SK-N-SH (cell line): ENCODE results near the gene CHCHD3. TPM values are rescaled to one million over a fixed set of nuclear protein-coding genes. Genes with fewer than 3 reads are reported as not detected.

Experiments used
- CTCF ChIA-PET: fragments of 300-600, 350-600 bp; formaldehyde crosslinking; extraction: SDS; loops from one replicate; lab custom pipeline; 2021; lab: Yijun Ruan, JAX
- POLR2A ChIA-PET: fragments of 350-600 bp; sonication (Branson Sonifier 250); formaldehyde crosslinking; extraction: SDS; loops from one replicate; lab custom pipeline; 2020; ENCODE audit warnings: antibody characterized with exemption, inconsistent platforms; lab: Yijun Ruan, JAX
- DNase-seq: peaks from one replicate; pipeline ENCODE4 v3.0.0; 2012
- H2AFZ ChIP-seq: fragments of 200-600 bp; sonication (generic); 2 replicates; pipeline ENCODE4 v1.8.1; 2016; ENCODE audit warnings: antibody characterized with exemption, mild to moderate bottlenecking, low read depth
- H3F3A ChIP-seq: fragments of 200-600 bp; sonication (generic); replicated peaks from 2 replicates; pipeline ENCODE3; 2016; ENCODE audit warnings: antibody characterized with exemption, mild to moderate bottlenecking; ENCODE audit not compliant: insufficient read depth
- H3K27ac ChIP-seq, 2 experiments: fragments of 200-500 bp in 1 of 2; fragments of 200-600 bp in 1 of 2; sonication (Bioruptor generic) in 1 of 2; sonication (generic), shearing (Covaris generic) in 1 of 2; 2 replicates each; pipeline versions ENCODE4 v1.5.1 to v1.6.1; 2014 to 2016; ENCODE audit warnings: low read depth in 2 of 2, inconsistent platforms in 1 of 2, low read length in 1 of 2, mild to moderate bottlenecking in 1 of 2, mixed read lengths in 1 of 2
- H3K27me3 ChIP-seq: fragments of 200-600 bp; sonication (generic), shearing (Covaris generic); 2 replicates; pipeline ENCODE4 v1.6.1; 2016; ENCODE audit warnings: mixed run types; ENCODE audit not compliant: insufficient read depth
- H3K36me3 ChIP-seq, 2 experiments: fragments of 200-500 bp in 1 of 2; fragments of 200-600 bp in 1 of 2; sonication (Bioruptor generic) in 1 of 2; sonication (generic) in 1 of 2; replicated peaks in 1 of 2; 2 replicates each; pipeline versions ENCODE3 to v1.5.1; 2014 to 2016; ENCODE audit warnings: low read length in 1 of 2, mild to moderate bottlenecking in 1 of 2; ENCODE audit not compliant: insufficient read depth in 2 of 2, control insufficient read depth in 1 of 2
- H3K4me1 ChIP-seq, 2 experiments: fragments of 200-500 bp in 1 of 2; fragments of 200-600 bp in 1 of 2; sonication (Bioruptor generic) in 1 of 2; sonication (generic), shearing (Covaris generic) in 1 of 2; 2 replicates each; pipeline versions ENCODE4 v1.5.1 to v1.6.1; 2014 to 2016; ENCODE audit warnings: low read depth in 1 of 2, low read length in 1 of 2, mixed run types in 1 of 2; ENCODE audit not compliant: insufficient read depth in 2 of 2, control insufficient read depth in 1 of 2
- H3K4me2 ChIP-seq: fragments of 200-600 bp; sonication (generic), shearing (Covaris generic); 2 replicates; pipeline ENCODE4 v1.6.1; 2017; ENCODE audit warnings: mixed run types
- H3K4me3 ChIP-seq, 2 experiments: fragments of 200-500 bp in 1 of 2; fragments of 200-600 bp in 1 of 2; sonication (Bioruptor generic) in 1 of 2; sonication (generic), shearing (Covaris generic) in 1 of 2; 2 replicates each; pipeline versions ENCODE4 v1.5.1 to v1.8.1; 2014 to 2016; ENCODE audit warnings: low read depth in 2 of 2, inconsistent platforms in 1 of 2, low read length in 1 of 2, mild to moderate bottlenecking in 1 of 2, mixed read lengths in 1 of 2, moderate library complexity in 1 of 2
- H3K79me2 ChIP-seq: fragments of 200-600 bp; sonication (generic); 2 replicates; pipeline ENCODE4 v1.8.1; 2017; ENCODE audit warnings: mild to moderate bottlenecking; ENCODE audit not compliant: insufficient read depth
- H3K9ac ChIP-seq: fragments of 200-600 bp; sonication (generic); 2 replicates; pipeline ENCODE4 v1.6.1; 2017; ENCODE audit warnings: mixed run types
- H3K9me2 ChIP-seq: fragments of 200-600 bp; sonication (generic); 2 replicates; pipeline ENCODE4 v1.6.1; 2017; ENCODE audit warnings: mixed run types
- H3K9me3 ChIP-seq: fragments of 200-600 bp; sonication (generic); 2 replicates; pipeline ENCODE4 v1.6.1; 2017; ENCODE audit warnings: mixed run types, mild to moderate bottlenecking, moderate library complexity
- H4K20me1 ChIP-seq: fragments of 200-600 bp; sonication (generic); 2 replicates; pipeline ENCODE4 v1.6.1; 2017; ENCODE audit warnings: mild to moderate bottlenecking, mixed run types; ENCODE audit not compliant: insufficient read depth
- CHD2 ChIP-seq: fragments of 150-350 bp; IDR thresholded peaks from 2 replicates; pipeline ENCODE4 v1.6.1; 2018; ENCODE audit warnings: low read length; ENCODE audit not compliant: partially characterized antibody
- ELF1 ChIP-seq: IDR thresholded peaks from 2 replicates; pipeline ENCODE4 v1.4.0; 2012
- EP300 ChIP-seq, 2 experiments: IDR thresholded peaks; 2 replicates each; pipeline versions ENCODE4 v1.4.0 to v1.6.1; 2012; ENCODE audit warnings: borderline replicate concordance in 1 of 2, low read depth in 1 of 2, low read length in 1 of 2
- EZH2phosphoT487 ChIP-seq: fragments of 200-600 bp; sonication (generic); IDR thresholded peaks from 2 replicates; pipeline ENCODE4 v1.6.1; 2017; ENCODE audit warnings: low read depth, mixed run types, mild to moderate bottlenecking, antibody characterized with exemption, moderate library complexity, borderline replicate concordance
- FOSL2 ChIP-seq: IDR thresholded peaks from 2 replicates; pipeline ENCODE4 v1.4.0; 2012; ENCODE audit warnings: low read depth, mild to moderate bottlenecking, moderate library complexity, borderline replicate concordance
- FOXJ3 ChIP-seq: sonication (generic); formaldehyde crosslinking; IDR thresholded peaks from 2 replicates; pipeline ENCODE4 v1.5.1; 2020; ENCODE audit warnings: mild to moderate bottlenecking, missing genetic modification reagents
- FOXM1 ChIP-seq: IDR thresholded peaks from 2 replicates; pipeline ENCODE4 v1.4.0; 2012; ENCODE audit warnings: low read depth, mild to moderate bottlenecking
- GABPA ChIP-seq: IDR thresholded peaks from 2 replicates; pipeline ENCODE4 v1.4.0; 2012; ENCODE audit warnings: low read depth, mild to moderate bottlenecking
- GATA2 ChIP-seq: sonication (generic); formaldehyde crosslinking; IDR thresholded peaks from 2 replicates; pipeline ENCODE4 v1.5.0; 2020; ENCODE audit warnings: mild to moderate bottlenecking, missing genetic modification reagents
- MXI1 ChIP-seq: IDR thresholded peaks from 2 replicates; pipeline ENCODE4 v1.6.1; 2012; ENCODE audit warnings: mild to moderate bottlenecking, low read depth, low read length, improper control_type of control experiment
- RAD21 ChIP-seq: IDR thresholded peaks from 2 replicates; pipeline ENCODE4 v1.6.1; 2012; ENCODE audit warnings: mild to moderate bottlenecking, low read length
- SIN3A ChIP-seq: IDR thresholded peaks from 2 replicates; pipeline ENCODE4 v1.6.1; 2012; ENCODE audit warnings: low read depth, mild to moderate bottlenecking, low read length, moderate library complexity, borderline replicate concordance
- SMC3 ChIP-seq: IDR thresholded peaks from 2 replicates; pipeline ENCODE4 v1.6.1; 2012; ENCODE audit warnings: low read depth, low read length, improper control_type of control experiment
- TCF12 ChIP-seq: IDR thresholded peaks from 2 replicates; pipeline ENCODE4 v1.4.0; 2012
- TEAD4 ChIP-seq: IDR thresholded peaks from 2 replicates; pipeline ENCODE4 v1.4.0; 2012; ENCODE audit warnings: mild to moderate bottlenecking, borderline replicate concordance; ENCODE audit not compliant: insufficient read depth
- YY1 ChIP-seq: IDR thresholded peaks from 2 replicates; pipeline ENCODE4 v1.4.0; 2012; ENCODE audit warnings: low read depth, mild to moderate bottlenecking
- WGBS: methylation state at CpG from one replicate; pipeline ENCODE4 v1.1.6; 2017; ENCODE audit warnings: low lambda C conversion rate; 5-methylcytosine and 5-hydroxymethylcytosine counted together
- polyA plus RNA-seq, 3 experiments: library from polyadenylated mRNA; depleted of rRNA; stranded (reverse); fragments of >200 nt; gene quantifications; 2 replicates each; pipeline ENCODE4 v1.2.3, GENCODE V29; 2012
- TF ChIP-seq, protein P1 (sequence below): IDR thresholded peaks from 2 replicates; pipeline ENCODE4 v1.6.1; 2012; ENCODE audit warnings: mild to moderate bottlenecking, low read depth, low read length, moderate library complexity
- TF ChIP-seq, protein P2 (sequence below): fragments of 150-350 bp; IDR thresholded peaks from 2 replicates; pipeline ENCODE4 v1.6.1; 2016; ENCODE audit warnings: mild to moderate bottlenecking, low read depth, low read length
- TF ChIP-seq, protein P3 (sequence below): fragments of 150-350 bp; IDR thresholded peaks from 2 replicates; pipeline ENCODE4 v1.6.1; 2017; ENCODE audit warnings: antibody characterized with exemption, low read length, low read depth, borderline replicate concordance
- TF ChIP-seq, protein P4 (sequence below): IDR thresholded peaks from 2 replicates; pipeline ENCODE4; 2012

CHCHD3 gene
- polyA plus RNA-seq, 1 of the 3 experiments (the other 2 are of a cell fraction): 97.1 TPM

DNA sequence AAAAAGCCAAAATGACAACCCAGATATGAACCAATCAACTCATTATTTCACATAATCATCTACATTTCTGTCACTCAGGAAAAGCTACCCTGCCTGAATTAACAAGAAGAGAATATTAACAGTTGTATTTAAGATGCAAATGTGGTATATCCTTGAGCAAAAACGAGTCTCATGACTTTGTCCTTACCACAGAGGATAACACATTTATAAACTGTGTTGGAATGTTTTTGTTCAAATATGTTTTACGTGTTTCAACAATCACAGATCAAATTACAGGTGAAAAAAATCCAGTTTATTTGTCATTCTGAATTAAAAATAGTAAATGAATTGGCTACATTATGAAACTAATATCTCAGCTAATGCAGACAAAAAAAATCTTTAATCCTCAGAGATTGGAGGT is 34.6 kb downstream of the CHCHD3 start (continued):
- TF ChIP-seq, protein P1, sequence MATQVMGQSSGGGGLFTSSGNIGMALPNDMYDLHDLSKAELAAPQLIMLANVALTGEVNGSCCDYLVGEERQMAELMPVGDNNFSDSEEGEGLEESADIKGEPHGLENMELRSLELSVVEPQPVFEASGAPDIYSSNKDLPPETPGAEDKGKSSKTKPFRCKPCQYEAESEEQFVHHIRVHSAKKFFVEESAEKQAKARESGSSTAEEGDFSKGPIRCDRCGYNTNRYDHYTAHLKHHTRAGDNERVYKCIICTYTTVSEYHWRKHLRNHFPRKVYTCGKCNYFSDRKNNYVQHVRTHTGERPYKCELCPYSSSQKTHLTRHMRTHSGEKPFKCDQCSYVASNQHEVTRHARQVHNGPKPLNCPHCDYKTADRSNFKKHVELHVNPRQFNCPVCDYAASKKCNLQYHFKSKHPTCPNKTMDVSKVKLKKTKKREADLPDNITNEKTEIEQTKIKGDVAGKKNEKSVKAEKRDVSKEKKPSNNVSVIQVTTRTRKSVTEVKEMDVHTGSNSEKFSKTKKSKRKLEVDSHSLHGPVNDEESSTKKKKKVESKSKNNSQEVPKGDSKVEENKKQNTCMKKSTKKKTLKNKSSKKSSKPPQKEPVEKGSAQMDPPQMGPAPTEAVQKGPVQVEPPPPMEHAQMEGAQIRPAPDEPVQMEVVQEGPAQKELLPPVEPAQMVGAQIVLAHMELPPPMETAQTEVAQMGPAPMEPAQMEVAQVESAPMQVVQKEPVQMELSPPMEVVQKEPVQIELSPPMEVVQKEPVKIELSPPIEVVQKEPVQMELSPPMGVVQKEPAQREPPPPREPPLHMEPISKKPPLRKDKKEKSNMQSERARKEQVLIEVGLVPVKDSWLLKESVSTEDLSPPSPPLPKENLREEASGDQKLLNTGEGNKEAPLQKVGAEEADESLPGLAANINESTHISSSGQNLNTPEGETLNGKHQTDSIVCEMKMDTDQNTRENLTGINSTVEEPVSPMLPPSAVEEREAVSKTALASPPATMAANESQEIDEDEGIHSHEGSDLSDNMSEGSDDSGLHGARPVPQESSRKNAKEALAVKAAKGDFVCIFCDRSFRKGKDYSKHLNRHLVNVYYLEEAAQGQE: no peak

DNA sequence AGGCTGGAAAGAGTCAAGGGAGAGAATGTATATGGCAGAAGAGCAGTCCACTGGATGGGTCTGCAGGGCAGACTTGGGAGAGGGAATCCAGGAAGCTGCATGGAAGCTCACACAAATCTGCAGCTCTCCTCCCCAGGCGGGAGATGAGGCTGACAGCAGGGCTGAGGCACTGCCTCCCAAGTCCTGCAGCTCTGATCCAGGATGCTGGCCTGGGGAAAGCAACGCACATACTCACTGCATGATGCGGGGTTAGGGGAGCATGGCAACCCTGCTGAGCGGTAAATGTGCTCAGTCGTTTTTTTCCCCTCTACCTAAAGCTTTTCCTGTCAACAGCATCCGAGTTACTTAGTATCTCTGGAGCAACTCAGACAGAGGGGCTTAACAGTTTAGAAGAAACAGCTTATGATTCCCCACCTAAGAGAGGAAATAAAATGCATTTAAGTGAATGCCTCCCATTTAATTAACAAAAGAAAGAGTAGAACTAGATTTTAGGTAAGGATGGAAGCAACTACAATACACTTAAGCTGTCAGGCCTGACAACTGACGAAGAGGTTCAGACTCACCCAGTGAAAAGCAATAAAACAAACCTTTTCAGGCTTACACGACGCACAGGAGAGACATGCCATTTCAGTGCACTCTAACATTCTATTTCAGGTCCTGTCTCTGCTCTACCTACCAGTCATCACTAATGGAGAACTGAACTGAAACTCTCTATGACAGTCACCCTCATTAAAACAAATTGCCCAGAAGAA is 37.0 kb downstream of the CHCHD3 start:
- TF ChIP-seq, protein P1: no peak
- TF ChIP-seq, protein P2, sequence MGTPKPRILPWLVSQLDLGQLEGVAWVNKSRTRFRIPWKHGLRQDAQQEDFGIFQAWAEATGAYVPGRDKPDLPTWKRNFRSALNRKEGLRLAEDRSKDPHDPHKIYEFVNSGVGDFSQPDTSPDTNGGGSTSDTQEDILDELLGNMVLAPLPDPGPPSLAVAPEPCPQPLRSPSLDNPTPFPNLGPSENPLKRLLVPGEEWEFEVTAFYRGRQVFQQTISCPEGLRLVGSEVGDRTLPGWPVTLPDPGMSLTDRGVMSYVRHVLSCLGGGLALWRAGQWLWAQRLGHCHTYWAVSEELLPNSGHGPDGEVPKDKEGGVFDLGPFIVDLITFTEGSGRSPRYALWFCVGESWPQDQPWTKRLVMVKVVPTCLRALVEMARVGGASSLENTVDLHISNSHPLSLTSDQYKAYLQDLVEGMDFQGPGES: no peak
- TF ChIP-seq, protein P3, sequence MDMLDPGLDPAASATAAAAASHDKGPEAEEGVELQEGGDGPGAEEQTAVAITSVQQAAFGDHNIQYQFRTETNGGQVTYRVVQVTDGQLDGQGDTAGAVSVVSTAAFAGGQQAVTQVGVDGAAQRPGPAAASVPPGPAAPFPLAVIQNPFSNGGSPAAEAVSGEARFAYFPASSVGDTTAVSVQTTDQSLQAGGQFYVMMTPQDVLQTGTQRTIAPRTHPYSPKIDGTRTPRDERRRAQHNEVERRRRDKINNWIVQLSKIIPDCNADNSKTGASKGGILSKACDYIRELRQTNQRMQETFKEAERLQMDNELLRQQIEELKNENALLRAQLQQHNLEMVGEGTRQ: no peak
- TF ChIP-seq TCF12 (no peak), FOXJ3 (CRISPR knock-in tag) (no peak), FOXM1 (no peak), RAD21 (no peak), GATA2 (CRISPR knock-in tag) (no peak), SIN3A (no peak), EZH2phosphoT487 (no peak), GABPA (no peak), EP300 (IDR thresholded peaks at IDR 0.05; ENCODE audit: borderline replicate concordance in 1 of 2, low read depth in 1 of 2, low read length in 1 of 2) (no peak), YY1 (no peak), TEAD4 (no peak), MXI1 (no peak), FOSL2 (no peak), CHD2 (no peak), SMC3 (no peak), ELF1 (no peak)
- TF ChIP-seq, protein P4, sequence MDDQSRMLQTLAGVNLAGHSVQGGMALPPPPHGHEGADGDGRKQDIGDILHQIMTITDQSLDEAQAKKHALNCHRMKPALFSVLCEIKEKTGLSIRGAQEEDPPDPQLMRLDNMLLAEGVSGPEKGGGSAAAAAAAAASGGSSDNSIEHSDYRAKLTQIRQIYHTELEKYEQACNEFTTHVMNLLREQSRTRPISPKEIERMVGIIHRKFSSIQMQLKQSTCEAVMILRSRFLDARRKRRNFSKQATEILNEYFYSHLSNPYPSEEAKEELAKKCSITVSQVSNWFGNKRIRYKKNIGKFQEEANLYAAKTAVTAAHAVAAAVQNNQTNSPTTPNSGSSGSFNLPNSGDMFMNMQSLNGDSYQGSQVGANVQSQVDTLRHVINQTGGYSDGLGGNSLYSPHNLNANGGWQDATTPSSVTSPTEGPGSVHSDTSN: no peak
- CTCF ChIA-PET: interaction anchor here (0.8 to 1.5 kb wide), 3 partner anchors 33 to 297 kb away, joined by 3 to 4 read pairs (median 3); no protein-coding TSS in a partner anchor
- Histone ChIP-seq H3K4me2 (no peak overlapping the region), H3K9me3 (no peaks in the 10 kb centered on the region), H4K20me1 (no peaks in the 10 kb centered on the region), H3F3A (no peaks in the 10 kb centered on the region), H3K9me2 (no peaks in the 10 kb centered on the region), H3K4me3 (no peak overlapping the region), H3K36me3 (peaks cover 0 to 7% of the 10 kb centered on the region in 2 experiments), H3K27ac (no peak overlapping the region), H3K79me2 (peaks cover 72% of the 10 kb centered on the region), H2AFZ (no peak overlapping the region), H3K4me1 (peaks cover 0 to 4% of the 10 kb centered on the region in 2 experiments; a peak in 2 of 4 replicates), H3K27me3 (no peaks in the 10 kb centered on the region), H3K9ac (no peak overlapping the region)
- POLR2A ChIA-PET: no interaction called here
- DNase-seq: peak; percentile 25
- 95% methylated on average over 9 of the region's 9 CpGs for WGBS
